K562 (cell line): ENCODE measurements around the gene GATAD2B. TPM values are rescaled to one million over a fixed set of nuclear protein-coding genes. Genes with fewer than 3 reads are reported as not detected.

ENCODE experiments used
- BCOR ChIP-seq: fragments of 450-650 bp; IDR thresholded peaks from 2 replicates; pipeline ENCODE4 v1.6.1; 2016
- BHLHE40 ChIP-seq: IDR thresholded peaks from 2 replicates; pipeline ENCODE4 v1.6.1; 2011; ENCODE audit warnings: low read length, improper control_type of control experiment
- CBX3 ChIP-seq, 2 experiments: IDR thresholded peaks; 1 replicate in 1 of 2; 2 replicates in 1 of 2; pipeline ENCODE4 v1.6.1; 2012; ENCODE audit warnings: inconsistent platforms in 2 of 2, low read length in 2 of 2, borderline replicate concordance in 1 of 2, control low read depth in 1 of 2
- CHCHD3 ChIP-seq: fragments of 250-450 bp; sonication (Bioruptor Pico); IDR thresholded peaks from 2 replicates; pipeline ENCODE4 v2.1.2; 2022; ENCODE audit warnings: mild to moderate bottlenecking
- CREM ChIP-seq: IDR thresholded peaks from 2 replicates; pipeline ENCODE4 v1.6.1; 2014; ENCODE audit warnings: antibody characterized with exemption, low read depth
- CXXC5 ChIP-seq: fragments of 250-450 bp; sonication (Bioruptor Pico); IDR thresholded peaks from 2 replicates; pipeline ENCODE4 v1.8.0; 2022; ENCODE audit warnings: inconsistent platforms, mild to moderate bottlenecking, moderate library complexity
- GABPB1 ChIP-seq: sonication (generic); formaldehyde crosslinking; IDR thresholded peaks from 2 replicates; pipeline ENCODE4 v1.8.0; 2022; ENCODE audit warnings: mild to moderate bottlenecking, missing genetic modification reagents
- HMG20A ChIP-seq: fragments of 450-650 bp; formaldehyde crosslinking; conservative IDR thresholded peaks from 2 replicates; pipeline ENCODE4 v1.4.0; 2020; ENCODE audit warnings: mild to moderate bottlenecking, mixed read lengths
- MEF2A ChIP-seq: IDR thresholded peaks from 2 replicates; pipeline ENCODE4 v1.6.1; 2011; ENCODE audit warnings: low read depth, mild to moderate bottlenecking, low read length, moderate library complexity; ENCODE audit not compliant: control insufficient read depth
- NELFE ChIP-seq: IDR thresholded peaks from 2 replicates; pipeline ENCODE4 v1.6.1; 2011; ENCODE audit warnings: mild to moderate bottlenecking; ENCODE audit not compliant: insufficient read depth, insufficient read length
- NRF1 ChIP-seq, 2 experiments: fragments of 450-650 bp; IDR thresholded peaks in 1 of 2; conservative IDR thresholded peaks in 1 of 2; 2 replicates each; pipeline ENCODE4 v1.6.1; 2014; ENCODE audit warnings: mild to moderate bottlenecking in 2 of 2
- PCBP1 ChIP-seq: fragments of 200-400 bp; formaldehyde crosslinking; IDR thresholded peaks from 2 replicates; pipeline ENCODE4 v1.6.1; 2018; ENCODE audit warnings: mild to moderate bottlenecking, low read depth, low read length; ENCODE audit not compliant: poor library complexity, severe bottlenecking
- SIX5 ChIP-seq, 2 experiments: IDR thresholded peaks; 2 replicates each; pipeline ENCODE4 v1.6.1; 2011; ENCODE audit warnings: low read length in 2 of 2, borderline replicate concordance in 1 of 2, low read depth in 1 of 2, mild to moderate bottlenecking in 1 of 2, moderate library complexity in 1 of 2; ENCODE audit not compliant: insufficient read depth in 1 of 2
- SMARCE1 ChIP-seq: fragments of 450-650 bp; IDR thresholded peaks from 2 replicates; pipeline ENCODE4 v1.7.1; 2016; ENCODE audit warnings: mild to moderate bottlenecking
- XRCC5 ChIP-seq: fragments of 200-400 bp; formaldehyde crosslinking; IDR thresholded peaks from 2 replicates; pipeline ENCODE4 v1.6.1; 2017; ENCODE audit warnings: low read depth, mild to moderate bottlenecking, low read length
- ZBED1 ChIP-seq: IDR thresholded peaks from 2 replicates; pipeline ENCODE4 v1.6.1; 2014
- ZNF184 ChIP-seq: sonication (generic); formaldehyde crosslinking; IDR thresholded peaks from 2 replicates; pipeline ENCODE4 v1.5.0; 2020; ENCODE audit warnings: missing genetic modification reagents
- ZNF766 ChIP-seq: fragments of 200-800 bp; sonication (Bioruptor generic); conservative IDR thresholded peaks from 2 replicates; pipeline ENCODE4 v1.6.1; 2016; ENCODE audit warnings: missing genetic modification characterization, missing compliant biosample characterization
- polyA plus RNA-seq, 8 experiments: library from polyadenylated mRNA; depleted of rRNA in 4 of 8; stranded (reverse) in 5 of 8; unstranded in 3 of 8; fragments of >200 nt; fragmentation: Nextera tagmentation in 2 of 8; fragmentation: Illumina TruSeq in 1 of 8; extraction: Ambion mirVana in 2 of 8; extraction: Trizol in 1 of 8; gene quantifications; 2 replicates each; pipeline versions ENCODE4 v1.2.1 to v1.2.3, GENCODE V29; 2011 to 2014; ENCODE audit warnings: inconsistent platforms in 1 of 8, missing spikeins in 1 of 8
- total RNA-seq, 7 experiments: library from RNA; depleted of rRNA in 6 of 7; stranded (reverse); fragments of >200 nt in 6 of 7; fragmentation: Illumina TruSeq in 2 of 7; extraction: Trizol in 2 of 7; gene quantifications; 2 replicates each; pipeline versions ENCODE4 v1.2.1 to v1.2.3, GENCODE V29; 2011 to 2021; ENCODE audit warnings: low replicate concordance in 1 of 7
- TF ChIP-seq, protein P1 (sequence below): sonication (generic); formaldehyde crosslinking; IDR thresholded peaks from 2 replicates; pipeline ENCODE4 v1.8.0; 2023; ENCODE audit warnings: missing genetic modification reagents, mild to moderate bottlenecking, borderline replicate concordance
- TF ChIP-seq, protein P2 (sequence below): fragments of 250-450 bp; sonication (Bioruptor Pico); IDR thresholded peaks from 2 replicates; pipeline ENCODE4 v1.8.0; 2022; ENCODE audit warnings: moderate library complexity, mild to moderate bottlenecking, inconsistent platforms

GATAD2B gene
- total and polyA plus RNA-seq, 9 of the 15 experiments (the other 6 are each of a cell fraction or from before 2014, with no cell fraction given): 1.5 to 40.2 (median 4.9) TPM

- TF ChIP-seq HMG20A (CRISPR knock-in tag) (no peak), SMARCE1 (peak; percentile 64; the same call in 1 of the 2 replicates), SIX5 (IDR thresholded peaks at IDR 0.05; ENCODE audit: borderline replicate concordance in 1 of 2, insufficient read depth in 1 of 2, low read depth in 1 of 2, low read length in 2 of 2) (no peak), NRF1 (conservative IDR thresholded peaks at IDR 0.05 in 1 of 2, IDR thresholded peaks at IDR 0.05 in 1 of 2) (0 out of 4 replicates have a peak, but pooled peaks of 1 of the 2 experiments have one; percentile 3), XRCC5 (no peak), ZNF184 (CRISPR knock-in tag) (no peak), CBX3 (IDR thresholded peaks at IDR 0.05; ENCODE audit: borderline replicate concordance in 1 of 2, low read length in 2 of 2) (no peak), GABPB1 (CRISPR knock-in tag) (peak; percentile 35; the same call in 1 of the 2 replicates), BHLHE40 (no peak), ZNF766 (CRISPR knock-in tag) (0 out of 2 replicates have a peak, but pooled peaks have one; percentile 17), CXXC5 (CRISPR knock-in tag) (peak; percentile 46; the same call in 1 of the 2 replicates), ZBED1 (no peak), NELFE (no peak), CHCHD3 (no peak), MEF2A (peak; percentile 59; the same call in 1 of the 2 replicates), BCOR (peak; percentile 57; the same call in 1 of the 2 replicates), CREM (no peak), PCBP1 (no peak)
- TF ChIP-seq, protein P1, sequence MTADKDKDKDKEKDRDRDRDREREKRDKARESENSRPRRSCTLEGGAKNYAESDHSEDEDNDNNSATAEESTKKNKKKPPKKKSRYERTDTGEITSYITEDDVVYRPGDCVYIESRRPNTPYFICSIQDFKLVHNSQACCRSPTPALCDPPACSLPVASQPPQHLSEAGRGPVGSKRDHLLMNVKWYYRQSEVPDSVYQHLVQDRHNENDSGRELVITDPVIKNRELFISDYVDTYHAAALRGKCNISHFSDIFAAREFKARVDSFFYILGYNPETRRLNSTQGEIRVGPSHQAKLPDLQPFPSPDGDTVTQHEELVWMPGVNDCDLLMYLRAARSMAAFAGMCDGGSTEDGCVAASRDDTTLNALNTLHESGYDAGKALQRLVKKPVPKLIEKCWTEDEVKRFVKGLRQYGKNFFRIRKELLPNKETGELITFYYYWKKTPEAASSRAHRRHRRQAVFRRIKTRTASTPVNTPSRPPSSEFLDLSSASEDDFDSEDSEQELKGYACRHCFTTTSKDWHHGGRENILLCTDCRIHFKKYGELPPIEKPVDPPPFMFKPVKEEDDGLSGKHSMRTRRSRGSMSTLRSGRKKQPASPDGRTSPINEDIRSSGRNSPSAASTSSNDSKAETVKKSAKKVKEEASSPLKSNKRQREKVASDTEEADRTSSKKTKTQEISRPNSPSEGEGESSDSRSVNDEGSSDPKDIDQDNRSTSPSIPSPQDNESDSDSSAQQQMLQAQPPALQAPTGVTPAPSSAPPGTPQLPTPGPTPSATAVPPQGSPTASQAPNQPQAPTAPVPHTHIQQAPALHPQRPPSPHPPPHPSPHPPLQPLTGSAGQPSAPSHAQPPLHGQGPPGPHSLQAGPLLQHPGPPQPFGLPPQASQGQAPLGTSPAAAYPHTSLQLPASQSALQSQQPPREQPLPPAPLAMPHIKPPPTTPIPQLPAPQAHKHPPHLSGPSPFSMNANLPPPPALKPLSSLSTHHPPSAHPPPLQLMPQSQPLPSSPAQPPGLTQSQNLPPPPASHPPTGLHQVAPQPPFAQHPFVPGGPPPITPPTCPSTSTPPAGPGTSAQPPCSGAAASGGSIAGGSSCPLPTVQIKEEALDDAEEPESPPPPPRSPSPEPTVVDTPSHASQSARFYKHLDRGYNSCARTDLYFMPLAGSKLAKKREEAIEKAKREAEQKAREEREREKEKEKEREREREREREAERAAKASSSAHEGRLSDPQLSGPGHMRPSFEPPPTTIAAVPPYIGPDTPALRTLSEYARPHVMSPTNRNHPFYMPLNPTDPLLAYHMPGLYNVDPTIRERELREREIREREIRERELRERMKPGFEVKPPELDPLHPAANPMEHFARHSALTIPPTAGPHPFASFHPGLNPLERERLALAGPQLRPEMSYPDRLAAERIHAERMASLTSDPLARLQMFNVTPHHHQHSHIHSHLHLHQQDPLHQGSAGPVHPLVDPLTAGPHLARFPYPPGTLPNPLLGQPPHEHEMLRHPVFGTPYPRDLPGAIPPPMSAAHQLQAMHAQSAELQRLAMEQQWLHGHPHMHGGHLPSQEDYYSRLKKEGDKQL (CRISPR knock-in tag): no peak
- TF ChIP-seq, protein P2, sequence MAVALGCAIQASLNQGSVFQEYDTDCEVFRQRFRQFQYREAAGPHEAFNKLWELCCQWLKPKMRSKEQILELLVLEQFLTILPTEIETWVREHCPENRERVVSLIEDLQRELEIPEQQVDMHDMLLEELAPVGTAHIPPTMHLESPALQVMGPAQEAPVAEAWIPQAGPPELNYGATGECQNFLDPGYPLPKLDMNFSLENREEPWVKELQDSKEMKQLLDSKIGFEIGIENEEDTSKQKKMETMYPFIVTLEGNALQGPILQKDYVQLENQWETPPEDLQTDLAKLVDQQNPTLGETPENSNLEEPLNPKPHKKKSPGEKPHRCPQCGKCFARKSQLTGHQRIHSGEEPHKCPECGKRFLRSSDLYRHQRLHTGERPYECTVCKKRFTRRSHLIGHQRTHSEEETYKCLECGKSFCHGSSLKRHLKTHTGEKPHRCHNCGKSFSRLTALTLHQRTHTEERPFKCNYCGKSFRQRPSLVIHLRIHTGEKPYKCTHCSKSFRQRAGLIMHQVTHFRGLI: no peak
These were observed 131.7 kb downstream of the GATAD2B start (continued) for GRCh38 chr1:153790966-153791647.
